Rectal smooth muscle tissue (tissue), 1 donor: ENCODE results near the gene DCLK2.

Experiments
- H3K27ac ChIP-seq: one replicate; pipeline ENCODE4 v1.7.0; 2013; ENCODE audit warnings: low read depth, low read length, inconsistent platforms
- H3K27me3 ChIP-seq: one replicate; pipeline ENCODE4 v1.7.0; 2013; ENCODE audit warnings: low read length; ENCODE audit not compliant: control insufficient read depth, insufficient read depth
- H3K36me3 ChIP-seq: one replicate; pipeline ENCODE4 v1.7.0; 2013; ENCODE audit warnings: low read length; ENCODE audit not compliant: control insufficient read depth, insufficient read depth
- H3K4me1 ChIP-seq: one replicate; pipeline ENCODE4 v1.7.0; 2013; ENCODE audit warnings: low read length; ENCODE audit not compliant: control insufficient read depth, insufficient read depth
- H3K4me3 ChIP-seq: one replicate; pipeline ENCODE4 v1.7.0; 2013; ENCODE audit warnings: low read length
- H3K9ac ChIP-seq: one replicate; pipeline ENCODE4 v1.7.0; 2013; ENCODE audit warnings: low read length

Gene DCLK2

DNA sequence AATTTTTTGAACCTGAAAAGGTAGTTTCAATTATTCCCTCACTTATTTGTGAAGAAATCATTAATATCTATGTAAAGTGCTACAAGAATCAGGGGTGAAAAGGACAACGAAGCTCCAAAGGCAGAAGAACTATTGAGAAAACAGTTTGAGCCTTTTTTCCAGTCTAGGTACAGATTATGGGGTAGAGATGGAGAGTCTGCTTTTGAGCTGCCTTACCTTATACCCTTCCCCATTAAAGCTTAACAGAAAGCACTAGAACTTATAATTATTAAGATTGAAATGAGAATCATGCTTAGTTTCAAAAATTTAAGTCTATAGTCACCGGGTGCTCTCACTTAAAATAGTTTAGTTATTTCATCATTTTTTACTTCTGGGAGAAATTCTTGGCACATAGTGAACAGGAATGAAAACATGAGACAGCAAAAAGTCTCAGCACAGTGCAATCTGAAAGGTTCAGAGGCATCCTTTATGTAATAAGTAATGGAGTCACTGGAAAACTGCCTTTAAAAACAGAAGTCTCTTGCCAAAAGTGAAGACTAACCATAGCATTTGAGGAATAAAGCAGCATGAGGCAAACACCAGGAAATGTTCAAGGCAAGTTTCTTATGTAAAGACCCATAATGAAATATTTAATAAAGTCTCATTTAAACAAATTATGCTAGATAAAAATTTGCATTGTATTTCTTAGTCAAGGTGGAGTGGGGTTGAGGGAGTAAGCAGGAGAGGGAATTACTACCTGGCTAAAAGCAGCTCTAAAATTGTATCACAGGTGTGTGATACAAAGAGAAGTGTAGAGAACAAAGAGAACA, 5.1 kb upstream of the DCLK2 start:
- no peak overlapping the region for H3K27ac ChIP-seq
- H3K36me3 ChIP-seq = no peaks in the 10 kb centered on the region
- H3K4me3 ChIP-seq = no peak overlapping the region
- H3K27me3 ChIP-seq = no peaks in the 10 kb centered on the region
- no peak overlapping the region for H3K9ac ChIP-seq
- H3K4me1 ChIP-seq = peaks cover 9% of the 10 kb centered on the region

DNA sequence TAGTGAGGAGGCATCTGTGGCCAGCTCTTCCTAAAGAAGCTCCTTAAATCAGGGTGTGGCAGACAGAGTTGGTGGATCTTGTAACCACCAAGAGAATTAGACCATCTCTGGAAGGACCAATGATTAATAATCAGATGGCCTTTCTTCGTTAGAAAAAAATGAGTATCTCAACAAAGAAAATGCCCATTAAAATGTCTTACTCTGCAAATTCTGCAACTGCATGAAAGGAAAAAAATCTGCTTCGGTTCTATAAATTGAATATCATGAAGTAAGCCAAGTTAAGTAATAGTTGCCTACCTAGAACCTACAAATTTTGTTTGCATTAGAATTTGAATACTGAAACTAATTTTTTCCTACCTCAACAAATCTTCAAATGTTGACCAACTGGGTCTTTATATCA, 4.2 kb upstream of the DCLK2 start:
- no peak overlapping the region for H3K4me3 ChIP-seq
- no peaks in the 10 kb centered on the region for H3K36me3 ChIP-seq
- H3K4me1 ChIP-seq = peaks cover 9% of the 10 kb centered on the region
- no peak overlapping the region for H3K9ac ChIP-seq
- H3K27ac ChIP-seq = no peak overlapping the region
- H3K27me3 ChIP-seq = no peaks in the 10 kb centered on the region

DNA sequence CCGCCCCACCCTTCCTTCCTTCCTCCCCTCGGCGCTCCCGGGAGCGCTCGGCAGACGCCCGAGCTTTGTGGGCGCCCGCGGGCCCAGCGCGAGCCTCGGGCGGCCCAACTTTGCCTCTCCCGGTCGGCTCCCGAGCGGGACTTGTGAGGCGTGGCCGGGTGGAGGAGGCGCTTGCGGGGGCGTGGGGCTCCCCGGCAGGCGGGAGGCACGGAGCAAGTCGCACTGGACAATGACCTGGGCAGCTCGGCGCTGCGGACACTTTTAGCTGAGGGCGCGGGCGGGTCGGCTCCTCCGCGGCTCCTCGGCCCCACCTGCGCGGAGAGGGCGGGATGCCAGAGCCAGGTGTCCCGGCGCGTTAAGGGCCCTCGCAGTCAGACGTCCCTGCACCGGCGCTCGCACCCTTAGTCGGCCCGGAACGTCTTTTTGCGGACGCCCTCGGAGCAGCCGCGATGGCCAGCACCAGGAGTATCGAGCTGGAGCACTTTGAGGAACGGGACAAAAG, 385 bp downstream of the DCLK2 start:
- no peaks in the 10 kb centered on the region for H3K36me3 ChIP-seq
- H3K4me3 ChIP-seq = peak overlapping the region; percentile 74
- no peak overlapping the region for H3K9ac ChIP-seq
- H3K27me3 ChIP-seq = no peaks in the 10 kb centered on the region
- H3K4me1 ChIP-seq = peaks cover 7% of the 10 kb centered on the region
- peak overlapping the region; percentile 90 for H3K27ac ChIP-seq

DNA sequence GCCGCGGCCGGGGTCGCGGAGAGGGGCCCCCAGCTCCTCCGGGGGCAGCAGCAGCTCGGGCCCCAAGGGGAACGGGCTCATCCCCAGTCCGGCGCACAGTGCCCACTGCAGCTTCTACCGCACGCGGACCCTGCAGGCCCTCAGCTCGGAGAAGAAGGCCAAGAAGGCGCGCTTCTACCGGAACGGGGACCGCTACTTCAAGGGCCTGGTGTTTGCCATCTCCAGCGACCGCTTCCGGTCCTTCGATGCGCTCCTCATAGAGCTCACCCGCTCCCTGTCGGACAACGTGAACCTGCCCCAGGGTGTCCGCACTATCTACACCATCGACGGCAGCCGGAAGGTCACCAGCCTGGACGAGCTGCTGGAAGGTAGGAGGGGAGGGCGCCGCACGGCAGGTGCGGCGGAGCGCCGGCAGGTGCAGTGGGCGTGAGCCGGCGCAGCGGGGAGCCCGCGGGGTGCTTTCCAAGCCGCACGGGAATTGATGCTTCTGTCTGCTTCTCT, 886 bp downstream of the DCLK2 start:
- no peak overlapping the region for H3K9ac ChIP-seq
- peak overlapping the region; percentile 90 for H3K27ac ChIP-seq
- peak overlapping the region; percentile 74 for H3K4me3 ChIP-seq
- no peaks in the 10 kb centered on the region for H3K36me3 ChIP-seq
- no peaks in the 10 kb centered on the region for H3K27me3 ChIP-seq
- peaks cover 7% of the 10 kb centered on the region for H3K4me1 ChIP-seq

DNA sequence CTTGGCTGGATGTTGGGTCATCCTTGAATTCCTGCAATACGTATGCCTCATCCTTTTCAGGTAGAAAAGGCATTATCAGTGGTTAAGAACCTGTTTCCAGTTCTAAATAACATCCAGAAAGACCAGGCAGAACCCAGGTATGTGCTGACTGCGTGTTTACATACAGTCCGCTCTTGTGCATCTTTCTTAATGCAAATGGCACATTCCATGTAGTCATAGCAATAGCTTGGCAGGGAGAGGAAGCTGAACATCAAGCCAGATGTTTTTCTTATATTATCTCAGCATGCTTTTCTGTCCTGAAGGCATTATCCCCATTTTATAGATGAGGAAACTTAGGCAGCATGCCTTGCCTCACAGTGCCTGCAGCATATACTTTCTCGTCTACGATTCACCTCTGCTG, 2.1 kb downstream of the DCLK2 start:
- H3K4me3 ChIP-seq = no peak overlapping the region
- no peak overlapping the region for H3K27ac ChIP-seq
- no peak overlapping the region for H3K9ac ChIP-seq
- H3K36me3 ChIP-seq = no peaks in the 10 kb centered on the region
- peaks cover 7% of the 10 kb centered on the region for H3K4me1 ChIP-seq
- no peaks in the 10 kb centered on the region for H3K27me3 ChIP-seq

DNA sequence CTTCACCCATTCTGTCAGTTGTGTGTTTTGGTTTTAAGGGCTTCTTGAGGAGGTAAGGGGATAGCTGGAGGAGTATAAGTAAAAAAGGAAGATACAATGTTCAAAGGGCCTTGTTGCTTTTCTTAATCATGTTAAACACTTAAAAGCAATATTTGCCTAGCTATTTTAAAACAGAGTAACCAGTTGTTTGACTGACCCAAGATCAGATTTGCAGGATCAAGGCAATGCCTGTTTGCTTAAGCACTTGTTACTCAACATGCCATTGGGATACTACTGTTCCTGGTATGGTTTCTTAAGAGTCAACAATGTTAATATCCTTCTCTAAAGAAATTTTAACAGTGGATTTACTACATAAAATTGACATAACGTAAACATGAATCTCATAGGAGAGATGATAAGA, 2.6 kb downstream of the DCLK2 start:
- Histone ChIP-seq H3K27ac (no peak overlapping the region), H3K36me3 (no peaks in the 10 kb centered on the region), H3K4me1 (peaks cover 7% of the 10 kb centered on the region), H3K27me3 (no peaks in the 10 kb centered on the region), H3K4me3 (no peak overlapping the region), H3K9ac (no peak overlapping the region)

DNA sequence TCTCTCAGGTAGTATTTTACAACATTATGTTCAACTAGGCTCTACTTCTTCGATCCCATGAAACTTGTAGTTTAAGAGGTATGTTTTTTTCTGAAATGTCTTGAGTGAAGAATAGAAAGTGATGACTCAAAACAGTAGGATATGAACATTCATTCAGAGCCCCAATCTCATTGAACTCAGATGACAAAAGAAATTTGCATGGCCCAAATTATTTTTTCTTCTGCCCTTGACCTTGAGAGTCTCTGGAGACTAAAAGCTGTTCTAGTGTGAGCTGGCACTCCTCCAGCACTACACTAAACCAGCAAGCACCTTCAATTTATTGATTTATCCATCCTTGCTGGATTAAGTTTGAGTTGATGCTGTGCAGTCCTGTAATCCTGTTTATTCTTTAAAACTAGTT, 4.0 kb downstream of the DCLK2 start:
- no peaks in the 10 kb centered on the region for H3K27me3 ChIP-seq
- no peaks in the 10 kb centered on the region for H3K36me3 ChIP-seq
- no peak overlapping the region for H3K27ac ChIP-seq
- no peak overlapping the region for H3K9ac ChIP-seq
- H3K4me3 ChIP-seq = no peak overlapping the region
- H3K4me1 ChIP-seq = peaks cover 4% of the 10 kb centered on the region

DNA sequence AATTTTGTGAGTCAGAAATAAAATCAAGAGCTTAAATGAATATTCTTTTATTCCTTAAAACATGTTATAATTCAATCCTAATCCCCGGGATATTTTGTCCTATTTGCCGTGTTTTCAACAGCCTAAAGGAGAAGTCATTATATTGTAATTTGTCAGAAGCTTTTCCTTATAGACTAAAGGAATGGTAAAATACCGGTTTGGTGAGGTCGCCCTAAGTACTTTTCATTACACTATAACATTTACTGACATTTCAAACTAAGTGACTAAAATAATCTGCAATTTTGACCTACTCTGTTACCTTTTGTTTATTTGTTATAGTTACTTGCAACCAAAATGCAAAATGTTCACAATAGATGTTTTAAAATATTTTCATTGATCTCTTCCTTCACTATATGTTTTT, 8.8 kb downstream of the DCLK2 start:
- Histone ChIP-seq H3K4me3 (no peak overlapping the region), H3K27ac (no peak overlapping the region), H3K36me3 (no peaks in the 10 kb centered on the region), H3K4me1 (peaks cover 8% of the 10 kb centered on the region), H3K27me3 (no peaks in the 10 kb centered on the region), H3K9ac (no peak overlapping the region)

DNA sequence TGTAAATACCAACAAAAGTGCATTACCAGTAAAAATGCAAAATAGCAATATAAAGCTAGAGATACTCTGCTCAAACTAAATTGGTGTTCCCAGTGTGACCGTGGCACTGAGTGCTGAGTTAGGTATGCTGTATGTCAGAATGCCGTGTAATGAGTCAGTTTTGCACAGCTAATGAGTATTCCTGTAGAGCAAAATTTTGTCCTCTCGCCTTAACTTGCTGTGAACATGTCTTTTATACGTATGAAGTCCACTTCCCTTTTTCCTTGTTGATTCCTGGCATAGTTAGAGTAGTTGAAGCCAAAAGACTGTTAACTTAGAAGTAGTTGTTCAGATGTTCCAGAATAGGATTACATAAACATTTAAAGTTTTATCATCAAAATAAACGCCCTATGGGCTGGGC, 11.5 kb downstream of the DCLK2 start:
- no peak overlapping the region for H3K4me3 ChIP-seq
- no peaks in the 10 kb centered on the region for H3K27me3 ChIP-seq
- H3K36me3 ChIP-seq = no peaks in the 10 kb centered on the region
- H3K27ac ChIP-seq = no peak overlapping the region
- no peak overlapping the region for H3K9ac ChIP-seq
- H3K4me1 ChIP-seq = peaks cover 8% of the 10 kb centered on the region

DNA sequence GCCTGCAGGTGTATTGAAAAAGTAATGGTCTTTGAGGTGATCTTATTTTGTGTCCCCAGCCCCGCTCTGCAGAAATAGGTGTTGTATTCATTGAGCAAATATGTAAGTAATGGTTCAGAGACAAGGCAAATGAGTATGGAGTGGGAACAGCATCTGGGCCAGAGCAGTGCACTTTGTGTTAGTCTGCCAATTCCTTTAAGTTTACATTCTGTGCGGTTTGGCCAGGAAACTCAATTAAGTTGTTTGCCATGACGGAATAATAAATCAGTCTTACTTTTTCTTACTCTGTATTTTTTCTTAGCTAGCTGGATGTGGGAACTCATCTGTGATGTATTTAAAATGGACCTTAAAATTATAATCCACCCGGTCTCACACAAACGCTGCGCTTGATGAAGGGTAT, 12.6 kb downstream of the DCLK2 start:
- Histone ChIP-seq H3K36me3 (no peaks in the 10 kb centered on the region), H3K27ac (no peak overlapping the region), H3K27me3 (no peaks in the 10 kb centered on the region), H3K4me3 (no peak overlapping the region), H3K4me1 (peaks cover 8% of the 10 kb centered on the region), H3K9ac (no peak overlapping the region)

DNA sequence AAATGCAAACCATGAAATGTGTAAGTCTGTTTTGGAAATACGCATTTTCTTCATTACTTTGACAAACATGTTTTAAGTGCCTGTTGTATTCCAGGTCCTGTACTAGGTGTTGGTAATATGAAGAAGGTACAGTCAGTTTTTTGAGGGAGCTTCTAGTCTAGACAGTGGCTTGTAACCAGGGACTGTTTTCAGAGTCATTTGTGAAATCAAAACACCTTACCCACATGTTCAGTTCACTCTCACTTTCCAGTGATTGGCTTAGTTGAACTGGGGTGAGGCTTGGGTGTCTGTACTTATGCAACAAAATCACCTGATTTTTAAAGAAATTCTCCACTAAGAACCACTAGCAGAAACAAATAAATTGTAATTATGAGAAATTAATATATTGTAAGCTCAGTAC, 16.4 kb downstream of the DCLK2 start:
- H3K4me3 ChIP-seq = no peak overlapping the region
- H3K36me3 ChIP-seq = no peaks in the 10 kb centered on the region
- H3K27ac ChIP-seq = no peak overlapping the region
- H3K4me1 ChIP-seq = peaks cover 5% of the 10 kb centered on the region
- no peak overlapping the region for H3K9ac ChIP-seq
- H3K27me3 ChIP-seq = no peaks in the 10 kb centered on the region

DNA sequence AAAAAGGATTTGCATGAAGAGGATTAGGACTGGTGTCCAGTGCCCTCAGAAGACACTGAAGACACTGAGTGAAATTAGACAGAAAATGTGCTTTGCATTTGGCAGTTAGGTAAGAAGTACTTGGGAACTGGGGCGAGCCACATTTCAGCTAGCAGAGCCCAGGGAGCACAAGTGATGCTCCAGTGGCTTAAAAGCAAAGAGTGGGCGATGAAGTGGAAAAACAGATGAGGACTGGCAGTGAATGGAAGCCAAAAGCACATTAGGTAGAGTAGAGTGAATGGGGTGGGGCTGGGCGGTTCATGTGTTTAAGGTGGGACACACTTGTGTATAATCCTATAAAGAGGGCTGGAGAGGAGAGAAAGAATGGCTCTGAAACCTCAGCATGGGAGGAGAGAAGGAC, 18.4 kb downstream of the DCLK2 start:
- H3K27ac ChIP-seq = no peak overlapping the region
- no peak overlapping the region for H3K9ac ChIP-seq
- no peaks in the 10 kb centered on the region for H3K27me3 ChIP-seq
- H3K4me1 ChIP-seq = no peaks in the 10 kb centered on the region
- no peak overlapping the region for H3K4me3 ChIP-seq
- H3K36me3 ChIP-seq = no peaks in the 10 kb centered on the region

DNA sequence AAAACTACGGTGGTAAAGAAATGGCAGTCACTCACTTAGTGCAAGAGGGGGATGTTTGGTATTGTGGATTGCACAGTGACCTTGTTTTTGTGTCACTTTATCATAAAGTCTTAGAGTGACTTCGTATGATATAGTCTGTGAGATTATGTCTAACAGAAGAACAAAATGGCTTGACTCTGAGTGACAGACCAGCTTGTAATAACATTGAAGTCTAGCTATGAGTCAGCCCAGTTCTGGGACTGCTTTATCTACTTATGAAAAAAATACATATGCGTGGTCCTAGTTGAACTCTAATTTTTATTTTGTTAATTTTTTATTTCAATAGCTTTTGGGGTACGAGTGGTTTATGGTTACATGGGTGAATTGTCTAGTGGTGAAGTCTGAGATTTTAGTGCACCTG, 20.0 kb downstream of the DCLK2 start:
- Histone ChIP-seq H3K27ac (no peak overlapping the region), H3K27me3 (no peaks in the 10 kb centered on the region), H3K4me1 (no peaks in the 10 kb centered on the region), H3K4me3 (no peak overlapping the region), H3K36me3 (no peaks in the 10 kb centered on the region), H3K9ac (no peak overlapping the region)
